H9 (cell line): ENCODE results near the gene C5orf15. TPM values are rescaled to one million over a fixed set of nuclear protein-coding genes. Genes with fewer than 3 reads are reported as not detected.

Experiments used
- DNase-seq: peaks from one replicate; pipeline ENCODE4 v3.0.0-alpha.2; 2017
- H2AFZ ChIP-seq: one replicate; pipeline ENCODE4 v1.6.1; 2013; ENCODE audit warnings: mild to moderate bottlenecking, low read length, control low read depth, moderate library complexity
- H2AK5ac ChIP-seq: 2 replicates; pipeline ENCODE4 v1.6.1; 2013; ENCODE audit warnings: low read length, control low read depth, mixed read lengths; ENCODE audit not compliant: insufficient read length
- H2BK120ac ChIP-seq: one replicate; pipeline ENCODE4 v1.6.1; 2013; ENCODE audit warnings: low read depth, mild to moderate bottlenecking, low read length, control low read depth, inconsistent platforms; ENCODE audit not compliant: poor library complexity, severe bottlenecking
- H2BK12ac ChIP-seq: 2 replicates; pipeline ENCODE4 v1.6.1; 2013; ENCODE audit warnings: low read length, control low read depth, mixed read lengths, low read depth; ENCODE audit not compliant: insufficient read length
- H2BK15ac ChIP-seq: 2 replicates; pipeline ENCODE4 v1.6.1; 2013; ENCODE audit warnings: low read depth, low read length, control low read depth
- H2BK20ac ChIP-seq: one replicate; pipeline ENCODE4 v1.6.1; 2013; ENCODE audit warnings: low read depth, mild to moderate bottlenecking, low read length, control low read depth, inconsistent platforms; ENCODE audit not compliant: poor library complexity, severe bottlenecking
- H2BK5ac ChIP-seq: 2 replicates; pipeline ENCODE4 v1.6.1; 2013; ENCODE audit warnings: low read length, control low read depth, mixed read lengths; ENCODE audit not compliant: insufficient read length
- H3K14ac ChIP-seq: 2 replicates; pipeline ENCODE4 v1.6.1; 2013; ENCODE audit warnings: low read length, control low read depth; ENCODE audit not compliant: insufficient read depth
- H3K18ac ChIP-seq: 2 replicates; pipeline ENCODE4 v1.6.1; 2013; ENCODE audit warnings: low read depth, mild to moderate bottlenecking, mixed read lengths, low read length, control low read depth; ENCODE audit not compliant: insufficient read length
- H3K23ac ChIP-seq: 2 replicates; pipeline ENCODE4 v1.6.1; 2013; ENCODE audit warnings: low read length, control low read depth, mixed read lengths, low read depth; ENCODE audit not compliant: insufficient read length
- H3K23me2 ChIP-seq: 2 replicates; pipeline ENCODE4 v1.6.1; 2013; ENCODE audit warnings: low read depth, mild to moderate bottlenecking, mixed read lengths, low read length, control low read depth; ENCODE audit not compliant: insufficient read length, poor library complexity, severe bottlenecking
- H3K27ac ChIP-seq: 2 replicates; pipeline ENCODE4 v1.5.1; 2013; ENCODE audit warnings: low read length, control low read depth, mixed read lengths, low read depth; ENCODE audit not compliant: insufficient read length
- H3K27me3 ChIP-seq: 2 replicates; pipeline ENCODE4 v1.6.1; 2013; ENCODE audit warnings: low read length, control low read depth, inconsistent platforms; ENCODE audit not compliant: insufficient read depth
- H3K4ac ChIP-seq: 2 replicates; pipeline ENCODE4 v1.6.1; 2013; ENCODE audit warnings: low read depth, mild to moderate bottlenecking, control low read depth, inconsistent platforms, low read length, moderate library complexity
- H3K4me1 ChIP-seq: 2 replicates; pipeline ENCODE4 v1.6.1; 2013; ENCODE audit warnings: low read length, control low read depth, inconsistent platforms; ENCODE audit not compliant: insufficient read depth
- H3K4me2 ChIP-seq: 2 replicates; pipeline ENCODE4 v1.6.1; 2013; ENCODE audit warnings: low read length, control low read depth, mixed read lengths; ENCODE audit not compliant: insufficient read length, insufficient read depth
- H3K56ac ChIP-seq: 2 replicates; pipeline ENCODE4 v1.6.1; 2013; ENCODE audit warnings: low read depth, mild to moderate bottlenecking, mixed read lengths, low read length, control low read depth; ENCODE audit not compliant: insufficient read length
- H3K79me1 ChIP-seq: 2 replicates; pipeline ENCODE4 v1.6.1; 2013; ENCODE audit warnings: low read depth, mild to moderate bottlenecking, moderate library complexity, low read length, control low read depth, inconsistent platforms; ENCODE audit not compliant: insufficient read depth, poor library complexity, severe bottlenecking
- H3K79me2 ChIP-seq: 2 replicates; pipeline ENCODE4 v1.6.1; 2013; ENCODE audit warnings: low read length, control low read depth, inconsistent platforms; ENCODE audit not compliant: insufficient read depth
- H3K9ac ChIP-seq: 2 replicates; pipeline ENCODE4 v1.6.1; 2013; ENCODE audit warnings: low read length, control low read depth, mixed read lengths; ENCODE audit not compliant: insufficient read length; ENCODE audit errors: extremely low read depth
- H3K9me3 ChIP-seq: one replicate; pipeline ENCODE4 v1.6.1; 2013; ENCODE audit warnings: low read depth, low read length, inconsistent platforms; ENCODE audit not compliant: control insufficient read depth
- H3T11ph ChIP-seq: one replicate; pipeline ENCODE4 v1.6.1; 2013; ENCODE audit warnings: mild to moderate bottlenecking, low read length, control low read depth, inconsistent platforms
- H4K20me1 ChIP-seq: one replicate; pipeline ENCODE4 v1.6.1; 2013; ENCODE audit not compliant: control insufficient read depth, insufficient read length, insufficient read depth
- H4K5ac ChIP-seq: 2 replicates; pipeline ENCODE4 v1.6.1; 2013; ENCODE audit warnings: low read depth, mild to moderate bottlenecking, mixed read lengths, low read length, control low read depth; ENCODE audit not compliant: insufficient read length
- H4K8ac ChIP-seq: replicated peaks from 2 replicates; pipeline ENCODE4 v1.6.1; 2013; ENCODE audit warnings: low read length, control low read depth, mixed read lengths, low read depth; ENCODE audit not compliant: insufficient read length
- H4K91ac ChIP-seq: 2 replicates; pipeline ENCODE4 v1.6.1; 2013; ENCODE audit warnings: low read depth, mild to moderate bottlenecking, moderate library complexity, mixed read lengths, low read length, control low read depth; ENCODE audit not compliant: insufficient read length
- H3K27ac Mint-ChIP-seq, 3 experiments: 2 replicates in 2 of 3; 3 replicates in 1 of 3; pipeline ENCODE4 v1.8.0; 2020 to 2021; ENCODE audit warnings: mixed read lengths in 3 of 3, mild to moderate bottlenecking in 1 of 3, moderate library complexity in 1 of 3
- H3K27me3 Mint-ChIP-seq: 2 replicates; pipeline ENCODE4 v1.8.0; 2021; ENCODE audit warnings: low read depth, mild to moderate bottlenecking, moderate library complexity, mixed read lengths
- H3K36me3 Mint-ChIP-seq, 3 experiments: 2 replicates in 2 of 3; 3 replicates in 1 of 3; pipeline ENCODE4 v1.8.0; 2020 to 2021; ENCODE audit warnings: low read depth in 3 of 3, mixed read lengths in 3 of 3; ENCODE audit not compliant: insufficient read depth in 1 of 3
- H3K4me1 Mint-ChIP-seq, 2 experiments: 2 replicates each; pipeline ENCODE4 v1.8.0; 2020; ENCODE audit warnings: mixed read lengths in 2 of 2
- H3K4me3 Mint-ChIP-seq, 2 experiments: 2 replicates in 1 of 2; 3 replicates in 1 of 2; pipeline ENCODE4 v1.8.0; 2020 to 2021; ENCODE audit warnings: mild to moderate bottlenecking in 2 of 2, mixed read lengths in 2 of 2, moderate library complexity in 1 of 2
- H3K9me3 Mint-ChIP-seq, 2 experiments: 2 replicates in 1 of 2; 3 replicates in 1 of 2; pipeline ENCODE4 v1.8.0; 2020; ENCODE audit warnings: mild to moderate bottlenecking in 2 of 2, mixed read lengths in 2 of 2, moderate library complexity in 1 of 2
- WGBS: extraction: QIAGEN DNeasy Blood & Tissue Kit; methylation state at CpG from one replicate; pipeline ENCODE4 v1.1.7; 2013; ENCODE audit warnings: missing lambda C conversion rate, low lambda C conversion rate, mixed read lengths; ENCODE audit not compliant: insufficient read length; ENCODE audit errors: extremely low coverage; 5-methylcytosine and 5-hydroxymethylcytosine counted together
- total RNA-seq: library from RNA; stranded (reverse); gene quantifications from 2 replicates; pipeline ENCODE4 v1.2.1, GENCODE V29; 2021
- TF ChIP-seq, protein P1 (sequence below): fragments of 200-600 bp; sonication (generic); conservative IDR thresholded peaks from 3 replicates; pipeline ENCODE4 v1.8.0; 2021; ENCODE audit warnings: antibody characterized with exemption, mild to moderate bottlenecking

Gene C5orf15
- total RNA-seq, 1 experiment from 2014 or later: 33.4 TPM

DNA sequence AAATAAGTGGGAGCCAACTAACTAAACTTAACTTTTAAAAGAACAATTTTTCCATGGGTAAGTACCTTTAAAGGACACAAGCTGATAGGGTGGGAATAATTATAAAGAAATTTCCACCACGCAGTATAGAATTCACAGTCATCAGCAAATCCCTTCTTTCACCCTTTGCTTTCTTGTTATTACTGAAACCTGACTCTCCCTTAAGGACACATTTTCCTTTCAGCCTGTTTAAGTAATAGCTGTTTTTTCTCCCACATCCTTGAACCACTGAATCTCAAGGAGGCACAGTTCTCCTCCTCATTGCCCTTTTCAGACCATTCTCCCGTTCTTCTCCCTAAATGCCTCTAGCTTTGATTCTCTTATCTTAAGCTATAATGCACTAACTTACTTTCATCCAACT lies 6.3 kb downstream of the C5orf15 start:
- Histone ChIP-seq H3K9ac (no peak overlapping the region), H2BK120ac (no peak overlapping the region), H2BK15ac (no peak overlapping the region), H3K18ac (no peak overlapping the region), H2BK5ac (no peak overlapping the region), H3K9me3 (no peaks in the 10 kb centered on the region), H3K27ac (no peak overlapping the region), H2BK12ac (no peak overlapping the region), H4K20me1 (no peaks in the 10 kb centered on the region), H2AK5ac (no peak overlapping the region), H2BK20ac (no peak overlapping the region), H3K56ac (no peak overlapping the region), H4K5ac (no peak overlapping the region), H3K23ac (no peak overlapping the region), H3K4ac (no peak overlapping the region), H3K79me1 (no peaks in the 10 kb centered on the region), H3T11ph (no peak overlapping the region), H4K91ac (no peak overlapping the region), H4K8ac (no peak overlapping the region), H2AFZ (no peak overlapping the region), H3K79me2 (peaks cover under 1% of the 10 kb centered on the region; the same call in 1 of the 2 replicates), H3K4me1 (no peaks in the 10 kb centered on the region), H3K4me2 (no peak overlapping the region), H3K14ac (no peak overlapping the region), H3K27me3 (no peaks in the 10 kb centered on the region), H3K23me2 (no peaks in the 10 kb centered on the region)
- TF ChIP-seq, protein P1, sequence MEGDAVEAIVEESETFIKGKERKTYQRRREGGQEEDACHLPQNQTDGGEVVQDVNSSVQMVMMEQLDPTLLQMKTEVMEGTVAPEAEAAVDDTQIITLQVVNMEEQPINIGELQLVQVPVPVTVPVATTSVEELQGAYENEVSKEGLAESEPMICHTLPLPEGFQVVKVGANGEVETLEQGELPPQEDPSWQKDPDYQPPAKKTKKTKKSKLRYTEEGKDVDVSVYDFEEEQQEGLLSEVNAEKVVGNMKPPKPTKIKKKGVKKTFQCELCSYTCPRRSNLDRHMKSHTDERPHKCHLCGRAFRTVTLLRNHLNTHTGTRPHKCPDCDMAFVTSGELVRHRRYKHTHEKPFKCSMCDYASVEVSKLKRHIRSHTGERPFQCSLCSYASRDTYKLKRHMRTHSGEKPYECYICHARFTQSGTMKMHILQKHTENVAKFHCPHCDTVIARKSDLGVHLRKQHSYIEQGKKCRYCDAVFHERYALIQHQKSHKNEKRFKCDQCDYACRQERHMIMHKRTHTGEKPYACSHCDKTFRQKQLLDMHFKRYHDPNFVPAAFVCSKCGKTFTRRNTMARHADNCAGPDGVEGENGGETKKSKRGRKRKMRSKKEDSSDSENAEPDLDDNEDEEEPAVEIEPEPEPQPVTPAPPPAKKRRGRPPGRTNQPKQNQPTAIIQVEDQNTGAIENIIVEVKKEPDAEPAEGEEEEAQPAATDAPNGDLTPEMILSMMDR: no peak
- Mint-ChIP-seq H3K27ac (no peak overlapping the region; a peak in 1 of 7 replicates), H3K9me3 (no peaks in the 10 kb centered on the region), H3K4me1 (peaks cover 3 to 7% of the 10 kb centered on the region in 2 experiments), H3K27me3 (no peaks in the 10 kb centered on the region), H3K36me3 (peaks cover 3 to 20% (median 14%) of the 10 kb centered on the region in 3 experiments; a peak in 6 of 7 replicates), H3K4me3 (no peak overlapping the region)
- no peak for DNase-seq
- WGBS: no CpG with 5 or more reads among the region's 2 CpGs
